Muscle of back (tissue), 11 donors: ENCODE data around the gene KLHL17. TPM values are rescaled to one million over a fixed set of nuclear protein-coding genes. Genes with fewer than 3 reads are reported as not detected.
A peak's percentile ranks its signal among the peaks of the same experiment; 100 is the strongest.

Experiments
- DNase-seq, 3 donors: peaks; one replicate each; pipeline versions ENCODE4 v3.0.0 to v3.0.0-alpha.2; 2013
- polyA plus RNA-seq, 10 donors: library from polyadenylated mRNA; unstranded; fragments of 120-200 nt; gene quantifications; one replicate each; pipeline ENCODE4 v1.2.1, GENCODE V29; 2013; ENCODE audit not compliant: insufficient read length in 10 of 10

Gene KLHL17
- polyA plus RNA-seq, 10 donors: 3.0 to 7.2 (median 5.2) TPM

DNA sequence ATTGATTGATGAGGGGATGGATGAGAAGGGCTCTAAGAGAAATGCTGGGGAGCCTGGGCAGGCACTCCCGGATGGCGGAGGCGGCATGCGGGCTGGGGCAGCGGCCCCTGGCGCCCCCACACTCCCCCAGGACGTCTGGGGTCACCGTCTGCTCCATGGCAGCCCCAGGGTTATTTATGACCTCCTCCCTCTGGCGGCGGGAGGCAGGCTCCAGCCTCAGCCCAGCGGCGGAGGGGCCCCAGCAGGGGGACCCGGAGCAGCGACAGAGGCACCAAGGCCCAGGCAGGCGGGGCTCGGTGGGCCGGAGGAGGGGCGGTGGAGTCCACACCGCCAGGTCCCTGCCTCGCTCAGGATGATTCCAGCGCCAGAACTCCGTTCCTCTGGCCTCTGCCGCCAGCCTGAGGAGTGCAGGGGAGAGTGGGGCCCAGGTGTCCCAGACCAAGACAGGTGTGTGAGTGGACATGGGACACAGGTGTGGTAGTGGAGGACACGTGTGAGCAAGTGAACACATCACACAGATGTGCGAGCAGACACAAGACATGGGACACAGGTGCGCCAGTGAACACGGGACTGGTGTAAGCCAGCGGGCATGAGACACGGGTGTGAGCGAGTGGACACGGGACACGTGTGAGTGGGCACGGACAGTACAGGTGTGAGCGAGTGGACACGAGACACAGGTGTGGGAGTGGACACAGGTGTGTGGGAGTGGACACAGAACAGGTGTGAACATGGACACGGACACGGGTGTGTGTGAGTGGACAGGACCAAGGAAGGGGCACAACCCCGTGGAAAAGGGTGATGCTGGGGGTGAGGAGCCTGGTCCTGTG, 39.2 kb upstream of the KLHL17 start:
- DNase-seq: peak; percentile 81 to 90 (median 85)

DNA sequence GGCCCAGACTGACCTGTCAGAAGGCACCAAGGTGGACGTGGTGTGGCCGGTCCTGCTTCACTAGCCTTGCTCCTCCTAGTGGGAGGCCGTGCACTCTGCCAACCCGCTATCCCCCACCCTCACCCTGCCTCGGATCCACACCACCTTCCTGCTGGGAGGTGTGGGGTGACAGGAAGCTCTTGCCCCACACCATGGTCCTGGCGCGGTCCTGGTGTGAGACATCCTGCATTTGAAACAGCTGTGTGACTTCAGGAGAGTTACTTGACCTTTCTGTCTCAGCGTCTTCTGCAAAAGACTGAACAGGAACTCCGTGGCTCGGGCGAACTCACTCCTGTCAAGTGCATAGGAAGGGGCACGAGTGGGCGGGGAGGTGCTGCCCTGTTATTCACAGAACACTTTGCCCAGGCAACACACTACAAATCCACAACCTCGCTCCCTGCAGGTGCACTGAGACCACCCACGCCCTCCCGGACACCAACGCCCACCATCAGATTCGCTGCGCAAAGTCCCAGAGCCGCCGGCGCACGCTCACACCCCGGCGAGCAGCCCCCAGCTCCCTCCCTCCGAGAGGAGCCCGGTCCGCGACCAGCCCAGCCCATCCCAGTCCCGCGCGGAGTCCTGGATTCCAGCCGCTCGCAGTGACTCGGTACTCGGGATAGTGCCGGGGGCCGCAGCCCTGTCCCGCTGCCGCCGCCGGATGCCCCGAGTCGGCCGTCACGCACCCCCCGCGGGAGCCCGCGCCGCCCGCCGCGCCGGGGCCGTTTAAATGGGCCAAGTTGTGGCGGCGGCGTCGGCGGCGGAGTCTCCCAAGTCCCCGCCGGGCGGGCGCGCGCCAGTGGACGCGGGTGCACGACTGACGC, 37.0 kb upstream of the KLHL17 start, which contains the start of gene SAMD11:
Gene SAMD11, plus strand, starts transcription at position 793 of the 860 bp plus-strand sequence. CDS start 509 bp downstream, outside the sequence.
- DNase-seq: peak; percentile 88 to 93 (median 90)

- no peak for DNase-seq
Measured at GRCh38 chr1:923991-924655, 36.3 kb upstream of the KLHL17 start.

DNA sequence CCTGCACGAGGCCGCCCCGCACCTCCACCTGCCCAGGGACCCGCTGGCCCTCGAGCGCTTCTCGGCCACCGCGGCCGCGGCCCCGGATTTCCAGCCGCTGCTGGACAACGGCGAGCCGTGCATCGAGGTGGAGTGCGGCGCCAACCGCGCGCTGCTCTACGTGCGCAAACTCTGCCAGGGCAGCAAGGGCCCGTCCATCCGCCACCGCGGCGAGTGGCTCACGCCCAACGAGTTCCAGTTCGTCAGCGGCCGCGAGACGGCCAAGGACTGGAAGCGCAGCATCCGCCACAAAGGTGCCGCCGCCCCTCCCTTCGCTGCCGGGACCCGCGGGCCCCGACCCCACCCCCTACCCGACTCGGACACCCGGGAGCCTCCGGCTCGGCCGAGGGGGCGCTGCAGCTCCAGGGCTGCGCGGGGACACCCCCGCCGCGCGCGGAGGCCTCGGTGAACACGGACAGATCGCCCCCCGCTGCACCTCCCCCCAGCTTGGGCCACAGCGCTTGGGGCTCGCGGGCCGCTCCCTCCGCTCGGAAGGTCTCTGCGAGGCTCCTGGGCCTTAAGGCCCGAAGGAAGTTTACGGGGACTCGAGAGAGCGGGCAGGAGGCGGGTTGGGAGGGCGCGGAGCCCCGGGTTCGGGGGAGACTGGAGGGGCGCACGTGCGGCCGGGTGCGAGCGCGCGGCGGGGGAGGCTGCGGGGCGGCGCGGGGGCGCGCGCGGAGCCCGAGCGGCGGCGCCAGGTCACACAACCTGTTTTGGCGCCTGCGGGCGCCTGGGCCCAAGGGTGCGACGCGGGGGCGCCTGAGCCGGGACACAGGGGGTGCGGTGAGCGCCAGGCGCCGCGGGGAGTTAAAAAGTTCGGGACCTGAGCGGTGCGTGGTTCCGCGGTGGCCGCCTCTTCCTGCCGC, 35.5 kb upstream of the KLHL17 start:
- peak in 1 of 3 donors; percentile 74 for DNase-seq

- no peak for DNase-seq
Measured at GRCh38 chr1:925561-926421, 34.6 kb upstream of the KLHL17 start.

DNA sequence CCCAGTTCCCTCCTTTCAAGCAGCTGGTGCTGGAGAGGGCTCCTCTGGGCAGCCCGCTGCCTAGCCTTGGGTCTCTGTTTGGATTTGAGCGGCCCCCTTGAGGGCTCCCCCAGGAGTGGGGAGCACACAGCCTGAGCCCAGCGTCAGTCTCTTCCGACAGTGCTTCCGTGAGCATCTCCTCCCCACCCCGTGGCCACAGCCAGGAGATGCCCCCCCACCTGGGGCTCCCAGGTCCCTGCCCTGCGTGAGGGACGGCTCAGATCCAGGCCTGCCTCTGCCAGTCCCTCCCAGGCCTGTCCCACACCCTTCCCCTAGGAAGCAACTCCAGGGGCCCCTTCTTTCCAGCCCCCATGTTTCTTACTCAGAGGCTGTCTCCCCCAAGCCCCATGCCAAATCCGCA, 33.1 kb upstream of the KLHL17 start:
- no peak for DNase-seq

- DNase-seq: no peak
Measured at GRCh38 chr1:927748-928147, 32.6 kb upstream of the KLHL17 start.

DNA sequence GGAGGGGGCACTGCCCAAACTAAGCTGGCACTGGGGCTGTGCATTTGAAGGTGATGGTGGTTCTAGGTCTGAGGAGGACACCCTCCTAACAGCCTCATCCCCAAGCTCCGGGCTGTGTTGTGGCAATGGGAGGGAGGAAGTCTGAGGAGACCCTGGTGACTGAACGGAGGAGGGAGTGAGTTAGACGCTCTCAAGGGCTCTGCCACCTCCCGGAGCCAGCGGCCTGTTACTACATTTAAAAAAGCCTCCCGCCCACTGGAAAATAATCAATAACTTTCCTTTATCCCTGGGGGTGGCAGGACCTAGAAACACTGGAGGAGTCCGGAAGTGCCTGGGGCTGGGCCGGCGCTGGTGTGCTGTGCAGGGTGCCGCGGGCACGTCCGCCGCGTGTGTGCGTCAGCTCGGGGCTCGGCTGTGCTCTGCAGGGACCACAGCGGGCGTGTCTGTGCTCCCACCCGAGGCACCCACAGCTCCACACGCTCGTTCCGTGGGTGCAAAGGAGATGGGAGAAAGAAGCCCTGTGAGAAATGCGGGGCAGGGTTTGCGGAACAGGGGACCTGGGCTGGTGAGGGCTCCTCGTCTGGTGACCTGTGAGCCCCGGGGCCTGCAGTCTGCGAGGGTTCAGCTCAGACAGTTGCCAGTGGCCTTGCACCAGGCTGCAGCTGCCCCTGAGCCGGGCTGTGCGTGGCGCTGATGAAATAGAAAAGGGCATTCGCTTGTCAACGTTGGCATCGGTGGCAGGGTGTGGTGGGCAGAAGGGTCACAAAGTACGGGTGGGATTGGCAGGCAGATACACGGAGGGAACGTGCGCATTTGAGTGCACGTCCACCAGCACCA, 31.3 kb upstream of the KLHL17 start:
- no peak for DNase-seq

DNA sequence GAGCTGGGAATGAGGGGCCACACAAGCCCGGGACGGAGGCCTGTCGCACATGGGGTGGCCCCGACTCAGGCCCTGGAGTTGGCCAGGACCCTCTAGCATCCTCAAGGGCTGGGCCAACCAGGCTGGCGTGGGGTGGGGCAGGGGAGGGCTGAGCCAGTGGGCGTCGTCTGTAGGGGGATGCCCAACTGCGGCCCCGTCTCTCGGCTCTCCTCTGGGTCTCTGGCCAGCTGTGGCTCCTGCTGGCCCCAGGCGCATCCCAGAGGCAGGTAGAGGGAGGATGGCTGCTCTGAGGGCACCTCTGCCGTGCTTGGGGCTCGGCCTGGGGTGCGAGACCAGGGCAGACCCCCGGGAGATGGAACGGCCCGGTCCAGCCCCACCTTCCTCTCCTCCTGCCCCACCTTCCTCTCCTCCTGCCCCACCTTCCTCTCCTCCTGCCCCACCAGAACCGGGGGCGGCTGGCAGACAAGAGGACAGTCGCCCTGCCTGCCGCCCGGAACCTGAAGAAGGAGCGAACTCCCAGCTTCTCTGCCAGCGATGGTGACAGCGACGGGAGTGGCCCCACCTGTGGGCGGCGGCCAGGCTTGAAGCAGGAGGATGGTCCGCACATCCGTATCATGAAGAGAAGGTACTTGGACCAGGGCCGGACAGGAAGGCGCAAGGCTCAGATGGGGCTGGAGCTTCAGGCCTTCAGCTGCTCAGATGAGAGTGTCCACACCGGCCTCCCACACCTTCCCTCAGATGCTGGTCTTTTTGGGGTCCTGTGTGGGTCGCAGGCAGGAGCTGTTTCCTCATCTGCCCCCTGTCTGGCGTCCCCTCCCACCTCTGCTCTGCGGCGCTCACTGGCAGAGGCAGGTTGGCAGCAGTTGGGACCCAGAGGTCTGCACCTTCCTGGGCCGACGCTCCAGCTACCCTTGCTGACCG, 30.4 kb upstream of the KLHL17 start:
- DNase-seq: no peak

- no peak for DNase-seq
Measured at GRCh38 chr1:930633-931138, 29.7 kb upstream of the KLHL17 start.

DNA sequence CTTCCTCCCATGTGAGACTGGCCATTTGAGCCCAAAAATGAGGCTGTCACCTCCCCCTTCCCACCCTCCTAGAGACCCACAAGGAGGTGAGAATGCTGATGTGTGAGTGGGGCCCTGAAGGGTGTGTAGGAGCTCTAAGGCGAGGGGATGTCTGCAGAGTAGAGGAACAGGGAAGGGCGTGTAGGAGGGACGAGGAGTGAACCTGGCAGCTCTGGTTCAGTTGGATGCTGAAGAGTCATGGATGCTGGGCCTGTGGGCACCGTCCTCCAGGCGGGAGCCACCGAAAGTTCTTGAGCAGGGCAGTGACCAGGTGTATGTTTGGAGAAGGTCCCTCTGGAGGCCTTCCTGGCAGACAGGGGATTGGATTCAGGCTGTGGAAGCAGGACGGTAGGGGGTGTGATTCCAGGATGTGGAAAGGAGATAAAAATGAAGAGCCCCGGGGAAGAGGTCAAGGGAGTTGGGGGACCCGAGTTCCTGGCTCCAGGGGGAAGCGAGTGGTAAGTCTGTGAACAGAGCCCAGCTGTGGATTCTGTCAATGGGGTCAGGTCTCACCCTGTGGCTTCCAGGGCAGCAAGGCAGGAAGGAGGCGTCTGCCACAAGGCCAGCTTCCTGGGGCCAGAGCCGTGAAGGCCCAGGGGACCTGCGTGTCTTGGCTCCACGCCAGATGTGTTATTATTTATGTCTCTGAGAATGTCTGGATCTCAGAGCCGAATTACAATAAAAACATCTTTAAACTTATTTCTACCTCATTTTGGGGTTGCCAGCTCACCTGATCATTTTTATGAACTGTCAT, 28.8 kb upstream of the KLHL17 start:
- no peak for DNase-seq

GRCh38 chr1:932173-932510, 28.2 kb upstream of the KLHL17 start:
- peak in 1 of 3 donors; percentile 11 for DNase-seq

DNA sequence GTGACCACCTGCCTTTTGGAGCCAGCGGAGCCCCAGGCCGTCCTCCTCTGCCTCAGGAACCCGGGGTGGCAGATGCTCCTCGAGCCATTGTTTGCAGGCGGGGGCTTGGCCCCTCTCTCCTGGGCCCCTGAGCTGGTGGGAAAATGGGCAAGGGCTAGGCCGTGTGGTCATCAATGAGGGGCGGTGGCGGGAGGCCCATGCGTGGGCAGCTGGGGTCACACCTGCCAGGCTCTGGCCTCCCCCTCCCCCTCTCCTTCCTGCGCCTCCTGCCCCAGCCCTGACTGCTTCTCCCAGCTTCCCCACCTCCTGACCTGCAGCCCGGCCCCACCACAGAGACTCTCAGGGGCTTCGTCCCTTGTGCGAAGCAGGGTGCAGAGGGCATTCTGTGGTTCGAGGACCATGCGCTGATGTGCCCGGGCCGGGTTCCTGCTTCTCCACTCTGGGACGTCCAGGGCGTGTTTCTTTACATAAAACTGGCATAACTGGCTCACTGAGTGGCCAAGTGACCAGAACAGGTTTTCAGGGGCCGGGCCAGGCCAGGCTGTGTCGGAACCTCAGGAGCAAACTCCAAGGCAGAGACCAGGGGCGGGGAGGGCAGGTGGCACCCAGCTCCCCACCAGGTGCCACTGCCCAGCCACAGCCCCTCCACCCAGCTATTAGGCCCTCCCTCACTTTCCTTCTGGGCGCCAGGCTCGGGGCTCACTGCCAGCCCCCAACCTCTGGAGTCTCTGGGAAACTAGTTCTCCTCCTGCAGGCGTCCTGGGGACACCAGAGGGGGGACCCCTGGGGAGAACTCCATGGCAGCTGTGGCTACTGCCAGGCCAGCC, 27.4 kb upstream of the KLHL17 start:
- DNase-seq: peak in 1 of 3 donors; percentile 5

GRCh38 chr1:933603-933940, 26.8 kb upstream of the KLHL17 start:
- peak in 1 of 3 donors; percentile 8 for DNase-seq

GRCh38 chr1:934991-935750, 25.2 kb upstream of the KLHL17 start:
- peak in 1 of 3 donors; percentile 3 for DNase-seq
